Osteocyte (in vitro differentiated cells): ENCODE measurements around the gene ACAP3. TPM values are rescaled to one million over a fixed set of nuclear protein-coding genes. Genes with fewer than 3 reads are reported as not detected.

Experiments used
- DNase-seq: peaks from one replicate; pipeline ENCODE4 v3.0.0; 2021; ENCODE audit warnings: mixed read lengths; ENCODE audit not compliant: unreplicated experiment; ENCODE audit errors: extremely low spot score
- H3K27ac Mint-ChIP-seq: one replicate; pipeline ENCODE4 v1.8.0; 2021; ENCODE audit warnings: mild to moderate bottlenecking, mixed read lengths; ENCODE audit not compliant: unreplicated experiment
- H3K27me3 Mint-ChIP-seq: one replicate; pipeline ENCODE4 v1.8.0; 2021; ENCODE audit warnings: mixed read lengths; ENCODE audit not compliant: unreplicated experiment
- H3K36me3 Mint-ChIP-seq: one replicate; pipeline ENCODE4 v1.8.0; 2021; ENCODE audit warnings: mixed read lengths; ENCODE audit not compliant: unreplicated experiment
- H3K4me1 Mint-ChIP-seq: one replicate; pipeline ENCODE4 v1.8.0; 2021; ENCODE audit warnings: mixed read lengths; ENCODE audit not compliant: unreplicated experiment
- H3K4me3 Mint-ChIP-seq: one replicate; pipeline ENCODE4 v1.8.0; 2021; ENCODE audit warnings: mild to moderate bottlenecking, moderate library complexity, mixed read lengths; ENCODE audit not compliant: unreplicated experiment
- H3K9me3 Mint-ChIP-seq: one replicate; pipeline ENCODE4 v1.8.0; 2021; ENCODE audit warnings: mixed read lengths; ENCODE audit not compliant: unreplicated experiment
- total RNA-seq: library from RNA; stranded (reverse); gene quantifications from 2 replicates; pipeline ENCODE4 v1.2.1, GENCODE V29; 2021
- TF ChIP-seq, protein P1 (sequence below): fragments of 200-600 bp; sonication (generic); IDR thresholded peaks from 2 replicates; pipeline ENCODE4 v1.5.0; 2021; ENCODE audit warnings: antibody characterized with exemption, mild to moderate bottlenecking, moderate library complexity

The ACAP3 gene
- total RNA-seq, 1 donor from 2014 or later = 73.8 TPM

DNA sequence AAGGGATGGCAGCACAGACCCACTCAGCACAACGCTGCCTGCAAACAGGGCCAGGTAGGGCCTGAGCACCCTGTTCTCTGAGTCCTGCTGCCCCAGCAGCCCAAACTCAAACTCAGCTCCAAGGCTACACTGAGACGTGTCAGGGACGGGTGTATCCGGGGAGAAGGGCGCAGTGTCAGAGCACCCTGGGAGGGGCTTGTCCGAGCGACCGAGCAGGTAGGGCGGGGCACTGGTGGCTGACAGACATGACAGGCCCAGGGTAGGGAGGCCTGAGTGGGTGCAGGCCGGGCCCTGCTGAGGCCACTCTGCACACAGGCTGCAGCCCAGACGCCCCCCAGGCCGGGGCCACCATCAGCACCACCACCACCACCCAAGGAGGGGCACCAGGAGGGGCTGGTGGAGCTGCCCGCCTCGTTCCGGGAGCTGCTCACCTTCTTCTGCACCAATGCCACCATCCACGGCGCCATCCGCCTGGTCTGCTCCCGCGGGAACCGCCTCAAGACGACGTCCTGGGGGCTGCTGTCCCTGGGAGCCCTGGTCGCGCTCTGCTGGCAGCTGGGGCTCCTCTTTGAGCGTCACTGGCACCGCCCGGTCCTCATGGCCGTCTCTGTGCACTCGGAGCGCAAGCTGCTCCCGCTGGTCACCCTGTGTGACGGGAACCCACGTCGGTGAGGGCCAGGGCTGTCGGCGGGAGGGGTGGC, 22.0 kb downstream of the ACAP3 start:
- peaks cover 2% of the 10 kb centered on the region for H3K4me1 Mint-ChIP-seq
- H3K4me3 Mint-ChIP-seq = no peak overlapping the region
- H3K27me3 Mint-ChIP-seq = no peaks in the 10 kb centered on the region
- no peak overlapping the region for H3K27ac Mint-ChIP-seq
- TF ChIP-seq, protein P1, sequence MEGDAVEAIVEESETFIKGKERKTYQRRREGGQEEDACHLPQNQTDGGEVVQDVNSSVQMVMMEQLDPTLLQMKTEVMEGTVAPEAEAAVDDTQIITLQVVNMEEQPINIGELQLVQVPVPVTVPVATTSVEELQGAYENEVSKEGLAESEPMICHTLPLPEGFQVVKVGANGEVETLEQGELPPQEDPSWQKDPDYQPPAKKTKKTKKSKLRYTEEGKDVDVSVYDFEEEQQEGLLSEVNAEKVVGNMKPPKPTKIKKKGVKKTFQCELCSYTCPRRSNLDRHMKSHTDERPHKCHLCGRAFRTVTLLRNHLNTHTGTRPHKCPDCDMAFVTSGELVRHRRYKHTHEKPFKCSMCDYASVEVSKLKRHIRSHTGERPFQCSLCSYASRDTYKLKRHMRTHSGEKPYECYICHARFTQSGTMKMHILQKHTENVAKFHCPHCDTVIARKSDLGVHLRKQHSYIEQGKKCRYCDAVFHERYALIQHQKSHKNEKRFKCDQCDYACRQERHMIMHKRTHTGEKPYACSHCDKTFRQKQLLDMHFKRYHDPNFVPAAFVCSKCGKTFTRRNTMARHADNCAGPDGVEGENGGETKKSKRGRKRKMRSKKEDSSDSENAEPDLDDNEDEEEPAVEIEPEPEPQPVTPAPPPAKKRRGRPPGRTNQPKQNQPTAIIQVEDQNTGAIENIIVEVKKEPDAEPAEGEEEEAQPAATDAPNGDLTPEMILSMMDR = no peak
- no peaks in the 10 kb centered on the region for H3K9me3 Mint-ChIP-seq
- H3K36me3 Mint-ChIP-seq = no peaks in the 10 kb centered on the region
- DNase-seq = no peak

DNA sequence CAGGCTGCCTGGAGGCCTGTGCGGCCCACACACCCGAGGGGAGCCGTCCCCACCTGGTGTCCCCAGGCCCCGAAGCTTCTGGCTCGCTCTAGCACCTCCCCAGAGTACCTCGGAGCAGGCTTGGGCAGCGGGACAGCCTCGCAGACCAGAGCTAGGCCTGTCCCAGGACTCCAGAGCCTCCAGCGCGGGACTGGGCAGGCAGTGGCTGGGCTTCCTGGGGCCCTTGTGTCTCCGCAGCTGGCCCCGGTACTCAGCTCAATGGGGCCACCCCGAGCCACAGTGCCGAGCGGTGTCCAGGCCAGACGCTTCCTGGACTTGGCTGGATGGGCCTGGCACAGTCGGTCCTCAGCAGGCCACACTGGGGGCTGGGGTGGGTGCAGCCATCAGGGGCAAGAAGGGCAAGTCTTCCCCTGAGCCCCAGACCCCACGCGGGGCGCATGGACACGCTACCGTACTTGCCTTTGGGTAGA, 22.6 kb downstream of the ACAP3 start:
- Mint-ChIP-seq H3K4me3 (no peak overlapping the region), H3K27ac (no peak overlapping the region), H3K27me3 (no peaks in the 10 kb centered on the region), H3K4me1 (no peaks in the 10 kb centered on the region), H3K9me3 (no peaks in the 10 kb centered on the region), H3K36me3 (no peaks in the 10 kb centered on the region)
- TF ChIP-seq, protein P1 = no peak
- no peak for DNase-seq

DNA sequence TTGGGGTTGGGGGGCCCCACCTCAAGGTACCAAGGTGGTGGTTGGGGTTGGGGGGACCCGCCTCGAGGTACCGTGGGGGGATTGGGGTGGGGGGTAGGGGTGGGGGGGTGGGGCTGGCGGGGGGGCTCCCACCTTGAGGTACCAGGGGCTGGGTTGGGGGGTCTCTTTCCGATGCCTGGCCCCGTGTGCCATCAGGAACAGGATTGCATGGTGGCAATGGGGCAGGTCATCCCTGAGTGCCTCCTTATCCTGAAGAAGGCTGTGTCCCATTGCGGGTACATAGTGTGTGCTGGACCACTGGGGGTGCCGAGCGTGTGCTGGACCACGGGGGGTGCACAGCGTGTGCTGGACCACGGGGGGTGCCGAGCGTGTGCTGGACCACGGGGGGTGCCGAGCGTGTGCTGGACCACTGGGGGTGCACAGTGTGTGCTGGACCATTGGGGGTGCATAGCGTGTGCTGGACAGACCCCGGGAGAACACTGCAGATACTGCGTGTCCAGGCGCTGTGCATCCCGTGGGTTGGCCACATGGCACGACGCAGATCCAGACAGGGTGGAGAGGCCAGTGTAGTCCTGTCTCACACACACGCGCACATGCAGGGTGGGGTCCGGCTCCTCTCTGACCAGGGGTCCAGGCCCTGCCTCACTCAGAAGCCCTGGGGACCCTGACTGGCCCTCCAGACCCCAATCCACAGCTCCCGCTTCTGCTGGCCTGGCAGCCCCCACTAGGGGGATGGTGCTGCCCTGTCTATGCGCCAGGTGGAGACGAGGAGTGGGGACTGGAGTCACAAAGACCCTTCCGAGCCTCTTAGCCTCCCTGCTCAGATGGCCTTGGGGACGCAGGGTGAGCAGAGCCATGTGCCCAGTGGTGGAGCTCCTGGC, 23.3 kb downstream of the ACAP3 start:
- TF ChIP-seq, protein P1 = no peak
- no peaks in the 10 kb centered on the region for H3K36me3 Mint-ChIP-seq
- no peaks in the 10 kb centered on the region for H3K4me1 Mint-ChIP-seq
- no peaks in the 10 kb centered on the region for H3K27me3 Mint-ChIP-seq
- H3K9me3 Mint-ChIP-seq = no peaks in the 10 kb centered on the region
- H3K27ac Mint-ChIP-seq = no peak overlapping the region
- DNase-seq = no peak
- no peak overlapping the region for H3K4me3 Mint-ChIP-seq

DNA sequence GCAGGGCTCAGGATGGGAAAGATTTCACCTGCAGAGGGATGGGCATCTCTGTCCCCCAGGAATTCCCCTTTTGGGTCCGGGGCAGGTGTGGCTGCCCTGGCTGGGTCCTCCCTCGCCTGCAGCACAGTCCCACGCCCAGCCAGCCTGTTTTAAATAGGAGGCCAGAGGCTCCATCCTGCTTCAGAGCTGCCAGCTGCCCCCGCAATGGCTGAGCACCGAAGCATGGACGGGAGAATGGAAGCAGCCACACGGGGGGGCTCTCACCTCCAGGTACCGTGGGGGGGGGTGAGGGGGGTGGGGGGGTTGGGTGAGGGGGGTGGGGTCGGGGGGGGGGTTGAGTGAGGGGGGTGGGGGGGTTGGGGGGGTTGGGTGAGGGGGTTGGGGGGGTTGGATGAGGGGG, 23.9 kb downstream of the ACAP3 start:
- no peak for DNase-seq
- no peaks in the 10 kb centered on the region for H3K36me3 Mint-ChIP-seq
- no peaks in the 10 kb centered on the region for H3K4me1 Mint-ChIP-seq
- H3K27ac Mint-ChIP-seq = no peak overlapping the region
- no peaks in the 10 kb centered on the region for H3K27me3 Mint-ChIP-seq
- no peaks in the 10 kb centered on the region for H3K9me3 Mint-ChIP-seq
- H3K4me3 Mint-ChIP-seq = no peak overlapping the region
- TF ChIP-seq, protein P1 = no peak

DNA sequence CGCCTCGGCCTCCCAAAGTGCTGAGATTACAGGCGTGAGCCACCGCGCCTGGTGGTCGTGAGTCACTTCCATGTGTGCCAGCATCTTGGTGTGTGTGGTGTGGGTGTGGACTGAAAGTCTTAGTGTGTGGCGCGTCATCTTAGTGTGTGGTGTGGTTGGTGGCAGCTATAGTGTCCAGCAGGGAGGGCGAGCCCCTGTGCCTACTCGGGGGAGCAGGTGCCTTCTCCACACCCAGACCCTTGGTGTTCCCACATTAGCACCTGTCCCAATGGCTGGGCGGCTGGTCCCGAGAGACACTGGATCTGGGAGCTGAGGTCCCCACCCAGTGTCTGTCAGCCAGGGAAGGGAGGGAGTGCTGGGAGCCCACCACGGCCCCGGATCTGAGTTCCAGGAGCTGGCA, 24.7 kb downstream of the ACAP3 start:
- DNase-seq = no peak
- H3K27ac Mint-ChIP-seq = no peak overlapping the region
- H3K27me3 Mint-ChIP-seq = no peaks in the 10 kb centered on the region

More for the DNA sequence above, 24.7 kb downstream of the ACAP3 start:
- no peaks in the 10 kb centered on the region for H3K36me3 Mint-ChIP-seq
- no peak overlapping the region for H3K4me3 Mint-ChIP-seq
- H3K4me1 Mint-ChIP-seq = no peaks in the 10 kb centered on the region
- H3K9me3 Mint-ChIP-seq = no peaks in the 10 kb centered on the region
- TF ChIP-seq, protein P1 = no peak
